Keratinocyte (primary cell): Measurements from ENCODE around the gene L3MBTL4. TPM values are rescaled to one million over a fixed set of nuclear protein-coding genes. Genes with fewer than 3 reads are reported as not detected.

ENCODE experiments used
- DNase-seq: peaks from one replicate; pipeline ENCODE4 v3.0.0-alpha.2; 2011; ENCODE audit warnings: low read depth, missing footprints, low spot score
- FAIRE-seq: peaks from 2 replicates; lab custom pipeline; 2011; peaks lifted over from hg19 to GRCh38; lab: Jason Lieb, UNC
- H2AFZ ChIP-seq: 2 replicates; pipeline ENCODE4 v1.6.0; 2012; ENCODE audit warnings: low read length, control low read depth, inconsistent platforms; ENCODE audit not compliant: control insufficient read depth
- H3K27ac ChIP-seq: 2 replicates; pipeline ENCODE4 v1.5.1; 2011; ENCODE audit warnings: low read length; ENCODE audit not compliant: control insufficient read depth, insufficient read depth
- H3K27me3 ChIP-seq: 3 replicates; pipeline ENCODE4 v1.6.0; 2011; ENCODE audit warnings: low read length; ENCODE audit not compliant: control insufficient read depth, insufficient read depth; ENCODE audit errors: extremely low read depth
- H3K36me3 ChIP-seq, 2 experiments: 2 replicates in 1 of 2; 3 replicates in 1 of 2; pipeline ENCODE4 v1.5.1; 2011; ENCODE audit warnings: low read length in 2 of 2, mild to moderate bottlenecking in 1 of 2; ENCODE audit not compliant: control insufficient read depth in 2 of 2, insufficient read depth in 2 of 2; ENCODE audit errors: extremely low read depth in 1 of 2
- H3K4me1 ChIP-seq: 3 replicates; pipeline ENCODE4 v1.5.1; 2011; ENCODE audit warnings: low read length; ENCODE audit not compliant: control insufficient read depth, insufficient read depth; ENCODE audit errors: extremely low read depth
- H3K4me2 ChIP-seq: 3 replicates; pipeline ENCODE4 v1.6.0; 2011; ENCODE audit warnings: low read depth, low read length; ENCODE audit not compliant: control insufficient read depth, insufficient read depth; ENCODE audit errors: extremely low read depth
- H3K4me3 ChIP-seq, 3 experiments: fragments of 200-600 bp in 1 of 3; sonication (generic) in 1 of 3; 2 replicates in 2 of 3; 3 replicates in 1 of 3; pipeline ENCODE4 v1.5.1; 2011 to 2016; ENCODE audit warnings: low read length in 3 of 3, mild to moderate bottlenecking in 3 of 3, control low read depth in 2 of 3, inconsistent platforms in 1 of 3, low read depth in 1 of 3, mixed read lengths in 1 of 3, mixed run types in 1 of 3, moderate library complexity in 1 of 3; ENCODE audit not compliant: control insufficient read depth in 2 of 3, insufficient read depth in 2 of 3; ENCODE audit errors: extremely low read depth in 1 of 3
- H3K79me2 ChIP-seq: 2 replicates; pipeline ENCODE4 v1.6.0; 2012; ENCODE audit warnings: low read length; ENCODE audit not compliant: control insufficient read depth, insufficient read depth
- H3K9ac ChIP-seq: 3 replicates; pipeline ENCODE4 v1.6.0; 2011; ENCODE audit warnings: low read length; ENCODE audit not compliant: control insufficient read depth, insufficient read depth; ENCODE audit errors: extremely low read depth
- H3K9me1 ChIP-seq: 3 replicates; pipeline ENCODE4 v1.6.0; 2011; ENCODE audit warnings: low read length; ENCODE audit not compliant: control insufficient read depth, insufficient read depth; ENCODE audit errors: extremely low read depth
- H3K9me3 ChIP-seq: 2 replicates; pipeline ENCODE4 v1.5.1; 2012; ENCODE audit warnings: low read depth, low read length; ENCODE audit not compliant: control insufficient read depth
- H4K20me1 ChIP-seq: 3 replicates; pipeline ENCODE4 v1.6.0; 2011; ENCODE audit warnings: low read length; ENCODE audit not compliant: control insufficient read depth, insufficient read depth; ENCODE audit errors: extremely low read depth
- CTCF ChIP-seq, 3 experiments: IDR thresholded peaks in 1 of 3; conservative IDR thresholded peaks in 1 of 3; optimal IDR thresholded peaks in 1 of 3; 2 replicates in 2 of 3; 3 replicates in 1 of 3; pipeline versions ENCODE3 to v1.5.1; 2011; ENCODE audit warnings: low read length in 3 of 3, mild to moderate bottlenecking in 3 of 3, moderate library complexity in 2 of 3, control low read depth in 1 of 3, inconsistent platforms in 1 of 3; ENCODE audit not compliant: insufficient read depth in 2 of 3; ENCODE audit errors: extremely low read depth in 1 of 3
- EZH2 ChIP-seq: IDR thresholded peaks from one replicate; pipeline ENCODE4 v1.6.1; 2012; ENCODE audit warnings: inconsistent platforms, mild to moderate bottlenecking, low read length, moderate library complexity
- dilution Hi-C: fragments of 300-500 bp; cut with MboI; formaldehyde crosslinking; loops from one replicate; pipeline ENCODE4 v1.7.0; 2020; ENCODE audit warnings: low sequenced_read_pairs; ENCODE audit not compliant: extremely low pct_ligation_motif_present
- polyA plus RNA-seq, 5 experiments: library from polyadenylated mRNA; depleted of rRNA in 3 of 5; stranded (reverse) in 3 of 5; stranded (forward) in 1 of 5; unstranded in 1 of 5; fragments of >200 nt; gene quantifications; 1 replicate in 1 of 5; 2 replicates in 3 of 5; 3 replicates in 1 of 5; pipeline versions ENCODE4 v1.2.1 to v1.2.3, GENCODE V29; 2011 to 2012; ENCODE audit warnings: missing spikeins in 2 of 5, low read depth in 1 of 5, low replicate concordance in 1 of 5

L3MBTL4 gene
- polyA plus RNA-seq, 1 donor (not counting 4 experiments of a cell fraction or from before 2014, with no cell fraction given), result 0.17 TPM

DNA sequence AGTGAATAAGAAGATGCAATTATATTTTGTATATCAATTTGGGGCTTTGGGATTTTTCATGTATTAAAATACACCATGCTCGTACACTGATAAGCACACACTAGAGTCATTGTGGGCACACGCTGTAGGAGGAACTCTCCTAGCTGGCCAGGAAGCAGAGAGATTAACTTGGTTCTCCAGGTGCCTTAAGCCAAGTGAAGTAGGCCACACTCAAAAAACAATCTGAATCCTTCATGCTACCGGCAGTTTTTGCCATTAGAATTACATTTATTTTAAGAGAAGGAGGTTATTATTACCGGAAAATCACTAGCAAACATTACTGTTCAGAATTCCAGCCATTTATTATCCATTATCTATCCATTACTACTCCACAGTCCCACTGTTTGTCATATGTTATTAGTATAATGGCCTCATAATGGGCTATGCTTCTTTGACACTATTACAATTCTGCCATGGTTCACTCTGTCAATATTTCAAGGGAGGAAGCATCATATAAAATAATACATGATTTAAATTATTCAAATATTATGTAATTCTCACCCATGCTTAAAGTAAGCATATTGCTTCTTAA lies 214.4 kb downstream of the L3MBTL4 start:
- no peak overlapping the region for H3K9ac ChIP-seq
- H3K36me3 ChIP-seq, result no peaks in the 10 kb centered on the region
- H3K4me2 ChIP-seq, result no peak overlapping the region
- DNase-seq (no peak), FAIRE-seq (no peak)
- no peaks in the 10 kb centered on the region for H3K27me3 ChIP-seq
- H3K9me1 ChIP-seq, result no peaks in the 10 kb centered on the region
- H3K79me2 ChIP-seq, result no peaks in the 10 kb centered on the region
- H3K4me3 ChIP-seq, result no peak overlapping the region
- no peaks in the 10 kb centered on the region for H3K9me3 ChIP-seq
- dilution Hi-C loops, result no loop called here
- H2AFZ ChIP-seq, result no peak overlapping the region
- TF ChIP-seq CTCF (optimal IDR thresholded peaks at IDR 0.05 in 1 of 3, IDR thresholded peaks at IDR 0.05 in 1 of 3, conservative IDR thresholded peaks at IDR 0.05 in 1 of 3; ENCODE audit: extremely low read depth in 1 of 3, insufficient read depth in 2 of 3, low read length in 3 of 3) (no peak), EZH2 (no peak)
- H4K20me1 ChIP-seq, result no peaks in the 10 kb centered on the region
- H3K4me1 ChIP-seq, result peaks cover 2% of the 10 kb centered on the region
- H3K27ac ChIP-seq, result no peak overlapping the region

GRCh38 chr18:6199777-6200176 lies 214.9 kb downstream of the L3MBTL4 start:
- H3K4me3 ChIP-seq, result no peak overlapping the region
- H3K9ac ChIP-seq, result no peak overlapping the region
- dilution Hi-C loops, result loop anchor here (5.0 kb wide), 1 partner anchor 42 kb away; no protein-coding TSS in a partner anchor
- H3K4me1 ChIP-seq, result peaks cover 2% of the 10 kb centered on the region
- no peak overlapping the region for H3K27ac ChIP-seq
- no peaks in the 10 kb centered on the region for H3K9me3 ChIP-seq
- DNase-seq, result no peak
- no peak for TF ChIP-seq EZH2
- TF ChIP-seq CTCF (optimal IDR thresholded peaks at IDR 0.05 in 1 of 3, IDR thresholded peaks at IDR 0.05 in 1 of 3, conservative IDR thresholded peaks at IDR 0.05 in 1 of 3; ENCODE audit: extremely low read depth in 1 of 3, insufficient read depth in 2 of 3, low read length in 3 of 3), result no peak
- no peaks in the 10 kb centered on the region for H3K36me3 ChIP-seq
- H3K27me3 ChIP-seq, result no peaks in the 10 kb centered on the region
- H4K20me1 ChIP-seq, result no peaks in the 10 kb centered on the region
- H2AFZ ChIP-seq, result no peak overlapping the region
- no peak for FAIRE-seq
- H3K9me1 ChIP-seq, result no peaks in the 10 kb centered on the region
- H3K79me2 ChIP-seq, result no peaks in the 10 kb centered on the region
- H3K4me2 ChIP-seq, result no peak overlapping the region
